Nephron progenitor cell (in vitro differentiated cells): Measurements from ENCODE around the gene SPATA46.

ENCODE experiments used
- DNase-seq: peaks from one replicate; pipeline ENCODE4 v3.0.0; 2021
- H3K27ac Mint-ChIP-seq: 2 replicates; pipeline ENCODE4 v1.8.0; 2021; ENCODE audit warnings: mild to moderate bottlenecking, moderate library complexity, mixed read lengths
- H3K27me3 Mint-ChIP-seq: 2 replicates; pipeline ENCODE4 v1.8.0; 2021; ENCODE audit warnings: mild to moderate bottlenecking, low read depth, mixed read lengths; ENCODE audit not compliant: poor library complexity
- H3K36me3 Mint-ChIP-seq: 2 replicates; pipeline ENCODE4 v1.8.0; 2021; ENCODE audit warnings: low read depth, mixed read lengths
- H3K4me1 Mint-ChIP-seq: 2 replicates; pipeline ENCODE4 v1.8.0; 2021; ENCODE audit warnings: mixed read lengths
- H3K4me3 Mint-ChIP-seq: 2 replicates; pipeline ENCODE4 v1.8.0; 2021; ENCODE audit warnings: mild to moderate bottlenecking, moderate library complexity, mixed read lengths
- H3K9me3 Mint-ChIP-seq: 2 replicates; pipeline ENCODE4 v1.8.0; 2021; ENCODE audit warnings: mild to moderate bottlenecking, moderate library complexity, mixed read lengths
- TF ChIP-seq, protein P1 (sequence below): fragments of 200-600 bp; sonication (generic); IDR thresholded peaks from 2 replicates; pipeline ENCODE4 v1.5.0; 2021; ENCODE audit warnings: antibody characterized with exemption

Gene SPATA46

DNA sequence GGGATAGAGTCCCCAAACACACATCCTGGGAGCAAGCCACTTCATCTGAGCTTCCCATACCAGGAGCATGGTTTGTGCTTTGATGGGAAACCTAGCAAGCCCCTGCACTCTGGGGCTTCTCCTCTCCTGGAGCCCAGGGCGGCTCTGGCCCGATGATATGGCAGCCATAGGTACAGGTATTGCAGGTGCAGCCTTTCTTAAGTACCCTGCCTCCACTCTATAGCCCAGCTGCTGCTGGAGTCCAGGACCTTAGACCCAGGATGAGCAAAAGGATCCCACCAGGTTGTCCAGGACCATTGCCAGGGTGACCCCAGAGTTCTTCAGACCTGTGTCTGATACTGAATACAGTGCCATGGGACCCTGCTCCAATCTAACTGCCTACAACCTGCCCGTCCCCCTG lies 9.0 kb upstream of the SPATA46 start:
- Mint-ChIP-seq H3K4me1 (peaks cover 42% of the 10 kb centered on the region), H3K36me3 (peaks cover 4% of the 10 kb centered on the region), H3K4me3 (no peak overlapping the region), H3K27me3 (peaks cover 10% of the 10 kb centered on the region), H3K27ac (no peak overlapping the region), H3K9me3 (no peaks in the 10 kb centered on the region)
- TF ChIP-seq, protein P1, sequence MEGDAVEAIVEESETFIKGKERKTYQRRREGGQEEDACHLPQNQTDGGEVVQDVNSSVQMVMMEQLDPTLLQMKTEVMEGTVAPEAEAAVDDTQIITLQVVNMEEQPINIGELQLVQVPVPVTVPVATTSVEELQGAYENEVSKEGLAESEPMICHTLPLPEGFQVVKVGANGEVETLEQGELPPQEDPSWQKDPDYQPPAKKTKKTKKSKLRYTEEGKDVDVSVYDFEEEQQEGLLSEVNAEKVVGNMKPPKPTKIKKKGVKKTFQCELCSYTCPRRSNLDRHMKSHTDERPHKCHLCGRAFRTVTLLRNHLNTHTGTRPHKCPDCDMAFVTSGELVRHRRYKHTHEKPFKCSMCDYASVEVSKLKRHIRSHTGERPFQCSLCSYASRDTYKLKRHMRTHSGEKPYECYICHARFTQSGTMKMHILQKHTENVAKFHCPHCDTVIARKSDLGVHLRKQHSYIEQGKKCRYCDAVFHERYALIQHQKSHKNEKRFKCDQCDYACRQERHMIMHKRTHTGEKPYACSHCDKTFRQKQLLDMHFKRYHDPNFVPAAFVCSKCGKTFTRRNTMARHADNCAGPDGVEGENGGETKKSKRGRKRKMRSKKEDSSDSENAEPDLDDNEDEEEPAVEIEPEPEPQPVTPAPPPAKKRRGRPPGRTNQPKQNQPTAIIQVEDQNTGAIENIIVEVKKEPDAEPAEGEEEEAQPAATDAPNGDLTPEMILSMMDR, result no peak
- DNase-seq, result no peak

DNA sequence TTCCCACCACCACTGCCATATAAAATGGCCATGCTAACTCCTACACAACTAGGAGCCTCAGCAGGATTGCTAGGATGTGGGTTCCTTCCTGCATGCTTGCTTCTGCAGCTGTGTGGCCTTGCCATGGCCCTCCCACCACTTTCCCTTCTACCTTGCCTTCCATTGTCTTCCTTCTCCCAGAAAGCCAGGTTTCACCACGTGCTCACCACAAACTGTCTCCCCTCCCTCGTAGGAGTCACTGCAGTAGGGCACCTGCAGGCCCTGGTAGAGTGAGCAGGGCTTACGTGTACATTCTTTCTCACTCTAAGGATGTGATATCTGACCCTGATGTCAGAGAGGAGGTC lies 8.6 kb upstream of the SPATA46 start:
- TF ChIP-seq, protein P1, result no peak
- no peak overlapping the region for H3K4me3 Mint-ChIP-seq

DNA sequence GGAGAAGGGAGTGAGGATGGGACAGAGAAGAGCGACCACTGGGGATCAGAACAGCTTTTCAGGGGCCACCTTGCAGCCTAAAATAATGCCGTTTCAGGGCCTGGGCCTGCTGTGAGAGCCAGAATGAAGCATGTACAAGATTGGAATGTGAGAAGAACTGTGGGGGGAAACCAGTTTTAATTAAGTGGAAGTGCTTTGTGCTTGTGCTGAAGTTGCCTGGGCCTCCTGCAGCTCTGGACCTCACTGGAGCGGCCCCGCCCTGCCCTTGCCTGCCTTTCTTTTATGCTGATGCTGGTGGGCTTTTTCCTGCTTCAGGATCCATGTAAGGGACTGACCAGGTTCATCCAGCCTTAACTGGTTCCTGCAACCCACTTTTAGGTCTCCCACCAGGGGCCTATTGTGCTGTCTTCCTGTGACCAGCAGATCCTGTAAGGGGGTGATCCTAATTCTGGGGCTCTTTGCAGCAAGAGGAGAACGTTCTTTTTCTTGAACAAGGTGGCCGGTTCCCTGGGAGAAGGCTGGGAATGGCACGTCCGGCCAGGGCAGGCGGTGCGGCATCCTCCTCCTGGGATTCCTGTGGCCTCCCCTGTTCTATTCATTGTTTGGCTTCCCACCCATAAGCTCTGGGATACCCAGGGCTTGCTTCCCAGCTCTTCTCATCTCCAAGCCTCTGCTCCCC lies 8.1 kb upstream of the SPATA46 start:
- Mint-ChIP-seq H3K27me3 (peaks cover 7% of the 10 kb centered on the region), H3K27ac (peak overlapping the region; percentile 77), H3K36me3 (peaks cover 4% of the 10 kb centered on the region), H3K9me3 (no peaks in the 10 kb centered on the region), H3K4me3 (no peak overlapping the region), H3K4me1 (peaks cover 33% of the 10 kb centered on the region)
- TF ChIP-seq, protein P1, result no peak
- DNase-seq, result no peak

More for the DNA sequence above, 8.6 kb upstream of the SPATA46 start:
- no peak for DNase-seq
- H3K27ac Mint-ChIP-seq, result peak overlapping the region; percentile 63
- H3K36me3 Mint-ChIP-seq, result peaks cover 4% of the 10 kb centered on the region
- H3K27me3 Mint-ChIP-seq, result peaks cover 10% of the 10 kb centered on the region
- H3K9me3 Mint-ChIP-seq, result no peaks in the 10 kb centered on the region
- H3K4me1 Mint-ChIP-seq, result peaks cover 38% of the 10 kb centered on the region

DNA sequence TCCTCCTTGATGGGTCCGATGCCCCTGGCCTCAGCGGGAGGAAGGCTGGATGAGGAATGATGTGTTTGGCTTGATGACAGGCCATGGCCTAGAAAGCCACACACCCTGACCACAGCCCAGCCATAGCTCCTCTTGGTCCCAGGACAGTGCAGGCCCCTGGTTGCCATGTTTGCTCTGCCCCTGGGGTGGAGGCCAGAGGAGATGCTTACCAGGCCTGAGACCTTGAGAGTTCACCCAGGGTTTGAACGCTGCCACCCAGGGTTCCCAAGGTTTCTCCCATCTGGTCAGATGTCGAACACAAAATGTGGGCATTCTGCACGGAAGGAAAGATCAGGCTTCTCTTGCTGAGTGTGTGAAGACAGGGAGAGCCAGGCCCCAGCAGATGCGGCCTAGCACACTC lies 7.5 kb upstream of the SPATA46 start:
- no peak for DNase-seq
- Mint-ChIP-seq H3K4me1 (peaks cover 27% of the 10 kb centered on the region), H3K27ac (peak overlapping the region; percentile 77), H3K27me3 (peaks cover 7% of the 10 kb centered on the region), H3K36me3 (peaks cover 4% of the 10 kb centered on the region), H3K4me3 (no peak overlapping the region), H3K9me3 (no peaks in the 10 kb centered on the region)
- TF ChIP-seq, protein P1, result no peak

DNA sequence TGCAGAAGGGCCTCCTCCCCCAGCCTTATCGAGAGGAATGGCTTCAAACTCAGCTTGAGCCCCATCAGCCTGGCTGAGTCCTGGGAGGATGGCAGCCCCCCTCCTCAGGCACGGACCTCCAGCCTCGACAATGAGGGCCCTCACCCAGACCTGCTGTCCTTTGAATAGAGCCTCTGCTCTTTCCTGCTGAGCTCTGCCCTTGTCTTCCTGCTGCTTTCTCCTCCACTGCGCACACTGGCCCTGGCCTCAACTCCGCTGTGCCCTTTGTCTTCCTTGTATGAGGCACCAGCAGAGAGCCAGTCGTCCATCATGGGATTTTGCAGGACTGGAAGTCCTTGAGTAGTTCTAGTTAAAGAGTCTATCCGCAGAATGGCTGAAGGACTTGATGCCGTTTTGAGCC lies 6.9 kb upstream of the SPATA46 start:
- Mint-ChIP-seq H3K36me3 (peaks cover 4% of the 10 kb centered on the region), H3K27me3 (peaks cover 4% of the 10 kb centered on the region), H3K9me3 (no peaks in the 10 kb centered on the region), H3K27ac (no peak overlapping the region), H3K4me1 (peaks cover 21% of the 10 kb centered on the region), H3K4me3 (no peak overlapping the region)
- no peak for DNase-seq
- TF ChIP-seq, protein P1, result no peak

DNA sequence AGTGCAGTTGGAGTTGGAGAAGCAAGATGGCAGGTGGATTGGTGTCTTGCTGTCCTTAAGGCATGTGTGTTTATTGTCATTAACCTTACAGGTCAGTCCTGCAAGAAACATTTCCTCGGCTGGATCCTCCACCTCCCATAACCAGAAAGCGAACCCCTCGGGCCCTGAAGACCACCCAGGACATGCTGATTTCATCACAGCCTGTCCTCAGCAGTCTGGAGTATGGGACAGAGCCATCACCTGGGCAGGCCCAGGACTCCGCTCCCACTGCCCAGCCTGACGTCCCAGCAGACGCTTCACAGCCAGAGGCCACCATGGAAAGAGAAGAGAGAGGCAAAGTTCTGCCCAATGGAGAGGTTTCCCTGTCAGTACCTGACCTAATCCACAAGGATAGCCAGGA lies 6.4 kb upstream of the SPATA46 start:
- Mint-ChIP-seq H3K36me3 (peaks cover 4% of the 10 kb centered on the region), H3K4me3 (no peak overlapping the region), H3K27me3 (peaks cover 8% of the 10 kb centered on the region), H3K9me3 (no peaks in the 10 kb centered on the region), H3K27ac (no peak overlapping the region), H3K4me1 (peaks cover 19% of the 10 kb centered on the region)
- DNase-seq, result no peak
- TF ChIP-seq, protein P1, result no peak
